Nephron (organoid): ENCODE measurements around the gene RPS8.
"Not testable (repeated sequence)": the region's sequence is repeated elsewhere in the genome, so short reads cannot be mapped to it uniquely, and the experiment has no call there.

Experiments
- H3K27ac Mint-ChIP-seq, 3 experiments: 2 replicates each; pipeline ENCODE4 v1.8.0; 2020; ENCODE audit warnings: mixed read lengths in 3 of 3, mild to moderate bottlenecking in 2 of 3, moderate library complexity in 1 of 3
- H3K27me3 Mint-ChIP-seq: 2 replicates; pipeline ENCODE4 v1.8.0; 2021; ENCODE audit warnings: low read depth, mild to moderate bottlenecking, moderate library complexity, mixed read lengths
- H3K36me3 Mint-ChIP-seq: 2 replicates; pipeline ENCODE4 v1.8.0; 2020; ENCODE audit warnings: low read depth, mixed read lengths
- H3K4me1 Mint-ChIP-seq: 2 replicates; pipeline ENCODE4 v1.8.0; 2020; ENCODE audit warnings: mixed read lengths
- H3K4me3 Mint-ChIP-seq, 3 experiments: 2 replicates each; pipeline ENCODE4 v1.8.0; 2020; ENCODE audit warnings: mild to moderate bottlenecking in 3 of 3, mixed read lengths in 3 of 3, moderate library complexity in 2 of 3
- H3K9me3 Mint-ChIP-seq: 2 replicates; pipeline ENCODE4 v1.8.0; 2020; ENCODE audit warnings: mixed read lengths
- TF ChIP-seq, protein P1 (sequence below), 3 experiments: fragments of 200-600 bp; sonication (generic); IDR thresholded peaks; one replicate each; pipeline ENCODE4 v1.5.0; 2021; ENCODE audit warnings: antibody characterized with exemption in 3 of 3; ENCODE audit not compliant: unreplicated experiment in 3 of 3

RPS8 gene

DNA sequence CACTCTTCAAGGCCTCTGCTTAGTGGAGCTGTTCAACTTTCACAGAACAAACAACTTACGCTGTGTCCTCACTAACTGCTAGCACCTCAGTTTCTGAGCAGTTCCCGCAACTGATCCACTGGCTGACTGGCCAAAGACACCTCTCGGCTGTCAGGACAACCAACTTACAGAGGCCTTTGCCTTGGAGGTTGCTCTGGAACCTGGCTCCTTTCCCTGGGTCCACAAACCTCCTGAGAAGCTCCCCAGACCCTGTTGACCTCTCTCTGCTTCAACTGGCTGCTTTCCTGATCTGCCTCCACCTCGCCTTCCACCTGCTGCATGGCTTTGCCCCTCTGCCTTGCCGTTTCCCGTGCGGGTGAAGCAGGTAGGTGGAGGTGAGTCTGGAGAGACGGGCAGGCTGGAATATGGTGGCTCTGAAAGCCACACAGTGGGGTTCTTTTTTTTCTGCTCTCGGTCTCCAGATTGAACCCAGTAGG, 45.9 kb downstream of the RPS8 start:
- H3K9me3 Mint-ChIP-seq: no peaks in the 10 kb centered on the region
- peaks cover 29% of the 10 kb centered on the region for H3K4me1 Mint-ChIP-seq
- no peaks in the 10 kb centered on the region for H3K36me3 Mint-ChIP-seq
- peak overlapping the region; percentile 100 for H3K27ac Mint-ChIP-seq
- peaks cover 4% of the 10 kb centered on the region for H3K27me3 Mint-ChIP-seq
- peak overlapping the region; percentile 87 to 90 (median 88) for H3K4me3 Mint-ChIP-seq
- TF ChIP-seq, protein P1, sequence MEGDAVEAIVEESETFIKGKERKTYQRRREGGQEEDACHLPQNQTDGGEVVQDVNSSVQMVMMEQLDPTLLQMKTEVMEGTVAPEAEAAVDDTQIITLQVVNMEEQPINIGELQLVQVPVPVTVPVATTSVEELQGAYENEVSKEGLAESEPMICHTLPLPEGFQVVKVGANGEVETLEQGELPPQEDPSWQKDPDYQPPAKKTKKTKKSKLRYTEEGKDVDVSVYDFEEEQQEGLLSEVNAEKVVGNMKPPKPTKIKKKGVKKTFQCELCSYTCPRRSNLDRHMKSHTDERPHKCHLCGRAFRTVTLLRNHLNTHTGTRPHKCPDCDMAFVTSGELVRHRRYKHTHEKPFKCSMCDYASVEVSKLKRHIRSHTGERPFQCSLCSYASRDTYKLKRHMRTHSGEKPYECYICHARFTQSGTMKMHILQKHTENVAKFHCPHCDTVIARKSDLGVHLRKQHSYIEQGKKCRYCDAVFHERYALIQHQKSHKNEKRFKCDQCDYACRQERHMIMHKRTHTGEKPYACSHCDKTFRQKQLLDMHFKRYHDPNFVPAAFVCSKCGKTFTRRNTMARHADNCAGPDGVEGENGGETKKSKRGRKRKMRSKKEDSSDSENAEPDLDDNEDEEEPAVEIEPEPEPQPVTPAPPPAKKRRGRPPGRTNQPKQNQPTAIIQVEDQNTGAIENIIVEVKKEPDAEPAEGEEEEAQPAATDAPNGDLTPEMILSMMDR (IDR thresholded peaks at IDR 0.05; ENCODE audit: unreplicated experiment in 3 of 3): no peak

- Mint-ChIP-seq H3K36me3 (no peaks in the 10 kb centered on the region), H3K9me3 (no peaks in the 10 kb centered on the region), H3K27me3 (peaks cover 4% of the 10 kb centered on the region), H3K4me3 (no peak overlapping the region), H3K27ac (peak overlapping the region in 1 of 3 experiments; percentile 100), H3K4me1 (peaks cover 29% of the 10 kb centered on the region)
- TF ChIP-seq, protein P1 (IDR thresholded peaks at IDR 0.05; ENCODE audit: unreplicated experiment in 3 of 3): no peak
Measured at GRCh38 chr1:44822131-44822701, 46.9 kb downstream of the RPS8 start.

GRCh38 chr1:44822981-44823451, 47.7 kb downstream of the RPS8 start:
- Mint-ChIP-seq H3K36me3 (no peaks in the 10 kb centered on the region), H3K27me3 (peaks cover 2% of the 10 kb centered on the region), H3K9me3 (no peaks in the 10 kb centered on the region), H3K4me3 (no peak overlapping the region), H3K4me1 (peaks cover 27% of the 10 kb centered on the region), H3K27ac (no peak overlapping the region)
- TF ChIP-seq, protein P1 (IDR thresholded peaks at IDR 0.05; ENCODE audit: unreplicated experiment in 3 of 3): no peak

- not testable (repeated sequence) for H3K4me3 Mint-ChIP-seq, H3K36me3 Mint-ChIP-seq, H3K27me3 Mint-ChIP-seq, H3K27ac Mint-ChIP-seq, H3K9me3 Mint-ChIP-seq
- H3K4me1 Mint-ChIP-seq: peaks cover 21% of the 10 kb centered on the region
Measured at GRCh38 chr1:44824392-44824791, 49.1 kb downstream of the RPS8 start.

- Mint-ChIP-seq H3K9me3 (no peaks in the 10 kb centered on the region), H3K27me3 (no peaks in the 10 kb centered on the region), H3K4me1 (peaks cover under 1% of the 10 kb centered on the region), H3K4me3 (no peak overlapping the region), H3K36me3 (no peaks in the 10 kb centered on the region), H3K27ac (no peak overlapping the region)
- TF ChIP-seq, protein P1 (IDR thresholded peaks at IDR 0.05; ENCODE audit: unreplicated experiment in 3 of 3): no peak
Measured at GRCh38 chr1:44826375-44827196, 51.2 kb downstream of the RPS8 start.

GRCh38 chr1:44827197-44828002, 52.1 kb downstream of the RPS8 start:
- Mint-ChIP-seq H3K9me3 (no peaks in the 10 kb centered on the region), H3K27me3 (no peaks in the 10 kb centered on the region), H3K27ac (no peak overlapping the region), H3K4me1 (peaks cover 1% of the 10 kb centered on the region), H3K4me3 (no peak overlapping the region), H3K36me3 (no peaks in the 10 kb centered on the region)
- TF ChIP-seq, protein P1 (IDR thresholded peaks at IDR 0.05; ENCODE audit: unreplicated experiment in 3 of 3): no peak
